ENCODE results near the gene KPTN.

KPTN gene

GRCh38 chr19:47509170-47509847, 25.3 kb upstream of the KPTN start:
- no peaks in the 10 kb centered on the region for H3K9me3 ChIP-seq (ENCODE audit: control insufficient read depth, low read length)
- peaks cover 24% of the 10 kb centered on the region for H3K4me1 ChIP-seq (ENCODE audit: control insufficient read depth, insufficient read depth, low read length)
- WGBS, 2 experiments, result 94 to 95% methylated on average over 20 of the region's 20 CpGs
- no peak overlapping the region for H3K4me3 ChIP-seq (ENCODE audit: insufficient read depth, low read depth, low read length)
- no peaks in the 10 kb centered on the region for H3K36me3 ChIP-seq (ENCODE audit: control insufficient read depth, insufficient read depth, low read length)
- H3K27ac ChIP-seq (ENCODE audit: insufficient read depth, low read depth, low read length, poor library complexity, severe bottlenecking), result no peak overlapping the region
- no peaks in the 10 kb centered on the region for H3K27me3 ChIP-seq (ENCODE audit: control insufficient read depth, insufficient read depth, low read length, poor library complexity, severe bottlenecking)

DNA sequence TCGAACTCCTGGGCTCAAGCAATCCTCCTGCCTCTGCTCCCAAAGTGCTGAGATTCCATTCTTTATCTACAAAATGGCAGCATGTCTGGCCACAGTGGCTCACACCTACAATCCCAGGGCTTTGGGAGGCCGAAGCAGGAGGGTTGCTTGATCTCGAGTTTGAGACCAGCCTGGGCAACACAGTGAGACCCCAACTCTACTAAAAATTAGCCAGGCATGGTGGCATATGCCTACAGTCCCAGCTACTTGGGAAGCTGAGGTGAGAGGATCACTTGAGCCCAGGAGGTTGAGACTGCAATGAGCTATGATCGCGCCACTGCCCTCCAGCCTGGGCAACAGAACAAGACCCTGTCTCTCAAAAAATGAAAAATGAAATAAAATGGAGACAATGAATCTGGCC, 24.7 kb upstream of the KPTN start:
- Histone ChIP-seq H3K4me3 (ENCODE audit: insufficient read depth, low read depth, low read length) (no peak overlapping the region), H3K27ac (ENCODE audit: insufficient read depth, low read depth, low read length, poor library complexity, severe bottlenecking) (no peak overlapping the region), H3K36me3 (ENCODE audit: control insufficient read depth, insufficient read depth, low read length) (no peaks in the 10 kb centered on the region), H3K27me3 (ENCODE audit: control insufficient read depth, insufficient read depth, low read length, poor library complexity, severe bottlenecking) (no peaks in the 10 kb centered on the region), H3K9me3 (ENCODE audit: control insufficient read depth, low read length) (no peaks in the 10 kb centered on the region), H3K4me1 (ENCODE audit: control insufficient read depth, insufficient read depth, low read length) (peaks cover 19% of the 10 kb centered on the region)
- 93 to 94% methylated on average over 5 of the region's 5 CpGs for WGBS, 2 experiments

GRCh38 chr19:47507924-47508553, 24.0 kb upstream of the KPTN start:
- no peaks in the 10 kb centered on the region for H3K27me3 ChIP-seq (ENCODE audit: control insufficient read depth, insufficient read depth, low read length, poor library complexity, severe bottlenecking)
- 63% methylated on average over 11 of the region's 11 CpGs for WGBS, 2 experiments
- no peak overlapping the region for H3K4me3 ChIP-seq (ENCODE audit: insufficient read depth, low read depth, low read length)
- H3K4me1 ChIP-seq (ENCODE audit: control insufficient read depth, insufficient read depth, low read length), result peaks cover 14% of the 10 kb centered on the region
- H3K9me3 ChIP-seq (ENCODE audit: control insufficient read depth, low read length), result no peaks in the 10 kb centered on the region
- no peak overlapping the region for H3K27ac ChIP-seq (ENCODE audit: insufficient read depth, low read depth, low read length, poor library complexity, severe bottlenecking)
- no peaks in the 10 kb centered on the region for H3K36me3 ChIP-seq (ENCODE audit: control insufficient read depth, insufficient read depth, low read length)

DNA sequence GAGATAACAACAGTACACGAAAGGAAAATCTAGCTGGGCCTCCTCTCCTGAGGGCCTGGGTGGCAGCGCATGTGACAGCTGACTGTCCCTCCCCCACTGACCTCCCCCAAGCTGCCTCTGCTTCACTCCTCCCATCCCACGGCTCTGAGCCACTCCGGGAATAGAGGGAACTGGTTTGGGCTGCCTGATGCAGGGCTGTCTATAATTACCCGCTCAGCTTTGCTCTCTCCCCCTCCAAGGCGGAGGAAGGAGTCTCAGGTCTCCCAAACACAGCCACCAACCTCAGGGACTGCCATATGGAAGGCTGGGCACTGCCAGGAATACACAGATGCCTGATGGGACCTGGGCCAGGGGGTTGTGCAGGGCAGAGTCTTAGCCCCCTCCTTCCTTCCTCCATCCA, 23.0 kb upstream of the KPTN start:
- no peaks in the 10 kb centered on the region for H3K27me3 ChIP-seq (ENCODE audit: control insufficient read depth, insufficient read depth, low read length, poor library complexity, severe bottlenecking)
- no peaks in the 10 kb centered on the region for H3K9me3 ChIP-seq (ENCODE audit: control insufficient read depth, low read length)
- no peak overlapping the region for H3K27ac ChIP-seq (ENCODE audit: insufficient read depth, low read depth, low read length, poor library complexity, severe bottlenecking)
- peaks cover 14% of the 10 kb centered on the region for H3K4me1 ChIP-seq (ENCODE audit: control insufficient read depth, insufficient read depth, low read length)
- H3K4me3 ChIP-seq (ENCODE audit: insufficient read depth, low read depth, low read length), result no peak overlapping the region
- H3K36me3 ChIP-seq (ENCODE audit: control insufficient read depth, insufficient read depth, low read length), result no peaks in the 10 kb centered on the region
- 85 to 89% methylated on average over 6 of the region's 6 CpGs for WGBS, 2 experiments

GRCh38 chr19:47506459-47506858, 22.4 kb upstream of the KPTN start:
- Histone ChIP-seq H3K9me3 (ENCODE audit: control insufficient read depth, low read length) (no peaks in the 10 kb centered on the region), H3K4me1 (ENCODE audit: control insufficient read depth, insufficient read depth, low read length) (peaks cover 14% of the 10 kb centered on the region), H3K27ac (ENCODE audit: insufficient read depth, low read depth, low read length, poor library complexity, severe bottlenecking) (no peak overlapping the region), H3K27me3 (ENCODE audit: control insufficient read depth, insufficient read depth, low read length, poor library complexity, severe bottlenecking) (no peaks in the 10 kb centered on the region), H3K36me3 (ENCODE audit: control insufficient read depth, insufficient read depth, low read length) (no peaks in the 10 kb centered on the region), H3K4me3 (ENCODE audit: insufficient read depth, low read depth, low read length) (no peak overlapping the region)
- WGBS, 2 experiments, result 90 to 91% methylated on average over 8 of the region's 8 CpGs

GRCh38 chr19:47505506-47505905, 21.5 kb upstream of the KPTN start:
- H3K9me3 ChIP-seq (ENCODE audit: control insufficient read depth, low read length), result no peaks in the 10 kb centered on the region
- H3K36me3 ChIP-seq (ENCODE audit: control insufficient read depth, insufficient read depth, low read length), result no peaks in the 10 kb centered on the region
- peaks cover 14% of the 10 kb centered on the region for H3K4me1 ChIP-seq (ENCODE audit: control insufficient read depth, insufficient read depth, low read length)
- H3K27ac ChIP-seq (ENCODE audit: insufficient read depth, low read depth, low read length, poor library complexity, severe bottlenecking), result no peak overlapping the region
- WGBS, 2 experiments, result 94% methylated on average over 6 of the region's 6 CpGs
- H3K27me3 ChIP-seq (ENCODE audit: control insufficient read depth, insufficient read depth, low read length, poor library complexity, severe bottlenecking), result no peaks in the 10 kb centered on the region
- no peak overlapping the region for H3K4me3 ChIP-seq (ENCODE audit: insufficient read depth, low read depth, low read length)

DNA sequence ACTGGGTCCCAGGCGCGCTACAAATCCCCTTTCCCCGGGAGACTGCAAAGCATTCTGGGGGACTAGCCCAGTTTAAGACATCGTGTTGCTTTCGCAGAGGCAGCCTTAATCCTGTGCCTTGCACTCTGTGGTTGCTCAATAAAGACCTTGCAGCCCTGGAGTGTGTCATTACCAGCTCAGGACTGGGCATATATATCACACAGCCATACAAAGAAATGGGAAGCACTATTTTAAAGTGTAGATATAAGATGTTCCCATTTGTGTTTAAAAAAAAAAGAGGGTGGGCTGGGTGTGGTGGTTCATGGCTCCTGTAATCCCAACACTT, 19.8 kb upstream of the KPTN start:
- H3K27me3 ChIP-seq (ENCODE audit: control insufficient read depth, insufficient read depth, low read length, poor library complexity, severe bottlenecking), result no peaks in the 10 kb centered on the region
- 74% methylated on average over 5 of the region's 5 CpGs for WGBS, 2 experiments
- H3K27ac ChIP-seq (ENCODE audit: insufficient read depth, low read depth, low read length, poor library complexity, severe bottlenecking), result no peak overlapping the region
- H3K4me3 ChIP-seq (ENCODE audit: insufficient read depth, low read depth, low read length), result no peak overlapping the region
- no peaks in the 10 kb centered on the region for H3K36me3 ChIP-seq (ENCODE audit: control insufficient read depth, insufficient read depth, low read length)
- H3K9me3 ChIP-seq (ENCODE audit: control insufficient read depth, low read length), result no peaks in the 10 kb centered on the region
- peaks cover 14% of the 10 kb centered on the region for H3K4me1 ChIP-seq (ENCODE audit: control insufficient read depth, insufficient read depth, low read length)

DNA sequence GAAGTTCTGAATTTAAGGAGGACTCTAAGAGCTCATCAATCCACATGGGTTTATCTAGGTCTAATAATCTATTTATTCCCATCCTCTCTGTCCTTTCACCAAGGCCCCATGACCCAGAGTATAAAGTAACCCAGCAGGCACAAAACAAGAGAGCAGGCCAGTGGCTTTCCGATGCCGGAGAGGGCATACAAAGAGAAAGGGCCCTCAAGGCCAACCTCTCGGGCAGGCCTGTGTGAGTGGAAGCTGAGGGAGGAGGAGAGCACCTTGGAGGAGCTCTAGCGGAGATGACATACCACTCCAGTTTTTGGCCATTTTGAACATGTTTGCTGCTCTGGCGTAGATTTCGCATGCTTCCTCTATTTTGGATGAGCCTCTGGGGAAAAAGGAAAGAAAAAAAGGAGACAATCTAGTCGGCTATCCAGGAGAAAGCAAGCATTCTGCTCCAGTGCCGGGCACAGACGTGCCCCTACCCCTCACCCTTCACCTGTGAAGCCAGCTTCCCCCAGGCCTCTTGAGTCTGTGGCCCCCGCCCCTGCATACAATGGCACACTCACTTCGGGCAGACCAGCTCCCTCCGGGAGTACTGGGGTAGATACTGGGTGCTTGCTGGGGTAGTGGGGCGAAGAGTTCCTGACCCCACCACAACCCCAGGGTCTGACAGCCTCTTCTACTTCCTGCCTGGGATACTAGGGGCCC, 19.3 kb upstream of the KPTN start:
- H3K27me3 ChIP-seq (ENCODE audit: control insufficient read depth, insufficient read depth, low read length, poor library complexity, severe bottlenecking), result no peaks in the 10 kb centered on the region
- no peaks in the 10 kb centered on the region for H3K36me3 ChIP-seq (ENCODE audit: control insufficient read depth, insufficient read depth, low read length)
- H3K4me3 ChIP-seq (ENCODE audit: insufficient read depth, low read depth, low read length), result no peak overlapping the region
- WGBS, 2 experiments, result 95 to 96% methylated on average over 13 of the region's 13 CpGs
- H3K4me1 ChIP-seq (ENCODE audit: control insufficient read depth, insufficient read depth, low read length), result peaks cover 13% of the 10 kb centered on the region
- no peaks in the 10 kb centered on the region for H3K9me3 ChIP-seq (ENCODE audit: control insufficient read depth, low read length)
- H3K27ac ChIP-seq (ENCODE audit: insufficient read depth, low read depth, low read length, poor library complexity, severe bottlenecking), result no peak overlapping the region

DNA sequence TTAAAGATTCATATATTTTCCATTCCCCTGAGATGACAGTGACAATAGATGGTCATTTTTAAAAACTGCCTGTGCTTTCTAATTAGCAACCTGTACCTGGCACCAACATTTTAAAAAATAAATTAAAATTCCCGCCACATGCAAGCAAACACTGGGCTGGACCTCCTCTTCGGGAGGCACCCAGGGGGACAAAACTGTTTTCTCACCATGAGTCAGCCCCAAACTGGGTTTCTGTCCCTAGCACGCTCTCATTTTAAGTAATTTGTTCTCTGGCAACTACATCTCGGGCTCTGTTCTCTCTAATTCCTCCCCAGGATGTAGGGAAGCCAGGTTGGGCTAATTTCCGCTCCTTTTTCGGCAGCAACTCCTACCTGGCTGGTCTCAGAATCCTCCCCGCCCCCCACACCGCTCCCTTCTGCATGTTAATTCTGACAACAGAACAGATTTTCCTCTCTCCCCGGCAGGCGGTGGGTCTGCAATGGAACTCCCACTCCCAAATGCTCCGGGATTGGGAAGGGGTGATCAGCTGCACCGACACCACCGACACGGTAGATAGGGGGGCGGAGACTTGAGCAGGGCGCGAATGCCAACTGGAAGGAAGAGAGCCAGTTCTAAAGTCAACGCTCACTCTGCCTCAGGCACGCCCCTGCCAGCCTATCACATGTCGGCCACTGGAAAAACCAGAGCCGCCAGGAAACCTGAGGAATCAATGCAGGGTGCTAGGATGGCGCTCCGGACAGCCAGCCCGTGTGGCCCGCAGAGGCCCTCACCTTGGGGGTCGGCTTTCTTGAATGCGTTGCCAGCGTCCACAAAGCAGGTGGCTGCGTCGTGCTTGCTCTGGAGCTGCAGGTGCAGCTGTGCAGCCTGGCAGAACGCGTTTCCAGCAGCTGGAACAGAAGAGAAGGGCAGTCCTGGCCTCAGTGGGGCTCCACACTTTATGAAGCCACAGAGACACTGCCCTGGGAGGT, 16.1 kb upstream of the KPTN start:
- no peaks in the 10 kb centered on the region for H3K36me3 ChIP-seq (ENCODE audit: control insufficient read depth, insufficient read depth, low read length)
- no peaks in the 10 kb centered on the region for H3K27me3 ChIP-seq (ENCODE audit: control insufficient read depth, insufficient read depth, low read length, poor library complexity, severe bottlenecking)
- no peaks in the 10 kb centered on the region for H3K4me1 ChIP-seq (ENCODE audit: control insufficient read depth, insufficient read depth, low read length)
- H3K27ac ChIP-seq (ENCODE audit: insufficient read depth, low read depth, low read length, poor library complexity, severe bottlenecking), result no peak overlapping the region
- no peak overlapping the region for H3K4me3 ChIP-seq (ENCODE audit: insufficient read depth, low read depth, low read length)
- 92% methylated on average over 32 of the region's 32 CpGs for WGBS, 2 experiments
- H3K9me3 ChIP-seq (ENCODE audit: control insufficient read depth, low read length), result no peaks in the 10 kb centered on the region

- no peaks in the 10 kb centered on the region for H3K36me3 ChIP-seq (ENCODE audit: control insufficient read depth, insufficient read depth, low read length)
- H3K4me3 ChIP-seq (ENCODE audit: insufficient read depth, low read depth, low read length), result no peak overlapping the region
- no peaks in the 10 kb centered on the region for H3K4me1 ChIP-seq (ENCODE audit: control insufficient read depth, insufficient read depth, low read length)
- no peaks in the 10 kb centered on the region for H3K27me3 ChIP-seq (ENCODE audit: control insufficient read depth, insufficient read depth, low read length, poor library complexity, severe bottlenecking)
- H3K9me3 ChIP-seq (ENCODE audit: control insufficient read depth, low read length), result no peaks in the 10 kb centered on the region
- H3K27ac ChIP-seq (ENCODE audit: insufficient read depth, low read depth, low read length, poor library complexity, severe bottlenecking), result no peak overlapping the region
- 95% methylated on average over 7 of the region's 7 CpGs for WGBS, 2 experiments
Measured at GRCh38 chr19:47499371-47499770, 15.4 kb upstream of the KPTN start.
